ENCODE results near the gene KCND3.

DNA sequence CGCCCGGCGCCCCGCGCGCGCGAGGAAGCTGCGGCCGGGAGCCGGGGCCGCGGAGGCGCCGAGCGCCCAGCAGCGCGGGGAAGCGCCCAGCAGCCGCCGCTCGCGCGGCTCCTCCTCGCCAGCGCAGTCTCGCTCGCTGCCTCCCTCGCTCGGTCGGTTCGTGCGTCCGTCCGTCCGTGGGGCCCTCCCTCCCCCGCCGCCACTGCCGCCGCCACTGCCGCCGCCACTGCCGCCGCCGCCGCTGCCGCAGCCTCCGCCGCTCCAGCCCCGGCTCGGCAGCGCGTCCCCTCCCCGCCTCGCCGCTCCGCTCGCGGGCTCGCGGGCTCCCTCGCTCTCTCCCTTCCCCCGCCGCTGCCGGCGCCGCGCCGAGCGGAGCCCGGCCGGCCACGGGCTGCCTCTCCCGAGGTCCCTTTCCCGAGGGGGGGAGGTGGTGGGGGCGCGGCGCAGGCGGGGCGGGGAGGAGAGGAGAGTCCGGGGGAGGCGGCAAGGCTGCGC lies at the start of gene KCND3:
- TF ChIP-seq CTCF (IDR thresholded peaks at IDR 0.05), result no peak
- no peak for TF ChIP-seq POLR2A (IDR thresholded peaks at IDR 0.05)
- no peak for TF ChIP-seq EP300 (IDR thresholded peaks at IDR 0.05; ENCODE audit: low read depth)
- no peak for TF ChIP-seq POLR2AphosphoS5 (IDR thresholded peaks at IDR 0.05)
